SU-DHL-6 (cell line): ENCODE results near the gene CDKAL1.
"Not testable (repeated sequence)": the region's sequence is repeated elsewhere in the genome, so short reads cannot be mapped to it uniquely, and the experiment has no call there.

Source experiments
- H2AFZ ChIP-seq: fragments of 200-600 bp; sonication (generic); 2 replicates; pipeline ENCODE4 v1.6.1; 2014; ENCODE audit warnings: low read depth, mild to moderate bottlenecking, moderate library complexity, mixed read lengths, antibody characterized with exemption, low read length; ENCODE audit not compliant: severe bottlenecking
- H3F3A ChIP-seq: fragments of 200-600 bp; shearing (Covaris generic); 2 replicates; pipeline ENCODE4 v1.6.0; 2016; ENCODE audit warnings: antibody characterized with exemption, mild to moderate bottlenecking; ENCODE audit not compliant: insufficient read depth
- H3K27ac ChIP-seq: fragments of 200-600 bp; sonication (generic); 2 replicates; pipeline ENCODE4 v1.5.1; 2016; ENCODE audit warnings: low read depth, mild to moderate bottlenecking, low read length, moderate library complexity, mixed read lengths
- H3K27me3 ChIP-seq: fragments of 200-600 bp; sonication (generic), shearing (Covaris generic); 2 replicates; pipeline ENCODE4 v1.6.0; 2014; ENCODE audit warnings: mild to moderate bottlenecking, low read length
- H3K36me3 ChIP-seq: fragments of 200-600 bp; sonication (generic); 2 replicates; pipeline ENCODE4 v1.6.1; 2014; ENCODE audit warnings: mild to moderate bottlenecking, low read length, mixed read lengths
- H3K4me2 ChIP-seq: fragments of 300-600, 200-600 bp; shearing (Covaris generic), sonication (generic); 2 replicates; pipeline ENCODE4 v1.6.0; 2014; ENCODE audit warnings: low read length, low read depth, mild to moderate bottlenecking; ENCODE audit not compliant: poor library complexity, severe bottlenecking
- H3K4me3 ChIP-seq: fragments of 200-600 bp; sonication (generic); 2 replicates; pipeline ENCODE4 v1.5.1; 2014; ENCODE audit warnings: antibody characterized with exemption, low read length, mild to moderate bottlenecking, mixed read lengths; ENCODE audit not compliant: insufficient read depth, poor library complexity, severe bottlenecking
- H3K79me2 ChIP-seq: fragments of 200-600 bp; sonication (generic); 2 replicates; pipeline ENCODE4 v1.6.1; 2014; ENCODE audit warnings: mild to moderate bottlenecking, low read length, moderate library complexity; ENCODE audit not compliant: insufficient read depth
- H3K9ac ChIP-seq: fragments of 200-600 bp; sonication (generic); 2 replicates; pipeline ENCODE4 v1.7.0; 2014; ENCODE audit warnings: mild to moderate bottlenecking, low read length
- H3K9me2 ChIP-seq: fragments of 200-600 bp; sonication (generic); replicated peaks from 2 replicates; pipeline ENCODE4 v1.6.1; 2014; ENCODE audit warnings: low read length; ENCODE audit not compliant: insufficient read depth
- H3K9me3 ChIP-seq: fragments of 200-600 bp; sonication (generic); 2 replicates; pipeline ENCODE4 v1.6.1; 2014; ENCODE audit warnings: low read length, mixed read lengths; ENCODE audit not compliant: insufficient read depth
- H4K20me1 ChIP-seq: fragments of 200-600 bp; sonication (generic); 2 replicates; pipeline ENCODE4 v1.6.1; 2014; ENCODE audit warnings: low read depth, mild to moderate bottlenecking, antibody characterized with exemption, low read length, moderate library complexity, mixed read lengths
- EZH2phosphoT487 ChIP-seq: fragments of 200-600 bp; sonication (generic), shearing (Covaris generic); conservative IDR thresholded peaks from 2 replicates; pipeline ENCODE4 v1.6.1; 2018; ENCODE audit warnings: mild to moderate bottlenecking, antibody characterized with exemption, low read length, moderate library complexity, mixed read lengths
- TF ChIP-seq, protein P1 (sequence below): fragments of 200-600 bp; sonication (generic); IDR thresholded peaks from one replicate; pipeline ENCODE4 v1.5.1; 2017; ENCODE audit warnings: antibody characterized with exemption, mild to moderate bottlenecking, low read length, moderate library complexity; ENCODE audit not compliant: insufficient read depth, poor library complexity, severe bottlenecking

The CDKAL1 gene

GRCh38 chr6:20608905-20609304 lies 74.6 kb downstream of the CDKAL1 start:
- no peaks in the 10 kb centered on the region for H3K9me2 ChIP-seq
- no peaks in the 10 kb centered on the region for H3K27me3 ChIP-seq
- no peak overlapping the region for H3K9ac ChIP-seq
- no peak for TF ChIP-seq EZH2phosphoT487
- TF ChIP-seq, protein P1, sequence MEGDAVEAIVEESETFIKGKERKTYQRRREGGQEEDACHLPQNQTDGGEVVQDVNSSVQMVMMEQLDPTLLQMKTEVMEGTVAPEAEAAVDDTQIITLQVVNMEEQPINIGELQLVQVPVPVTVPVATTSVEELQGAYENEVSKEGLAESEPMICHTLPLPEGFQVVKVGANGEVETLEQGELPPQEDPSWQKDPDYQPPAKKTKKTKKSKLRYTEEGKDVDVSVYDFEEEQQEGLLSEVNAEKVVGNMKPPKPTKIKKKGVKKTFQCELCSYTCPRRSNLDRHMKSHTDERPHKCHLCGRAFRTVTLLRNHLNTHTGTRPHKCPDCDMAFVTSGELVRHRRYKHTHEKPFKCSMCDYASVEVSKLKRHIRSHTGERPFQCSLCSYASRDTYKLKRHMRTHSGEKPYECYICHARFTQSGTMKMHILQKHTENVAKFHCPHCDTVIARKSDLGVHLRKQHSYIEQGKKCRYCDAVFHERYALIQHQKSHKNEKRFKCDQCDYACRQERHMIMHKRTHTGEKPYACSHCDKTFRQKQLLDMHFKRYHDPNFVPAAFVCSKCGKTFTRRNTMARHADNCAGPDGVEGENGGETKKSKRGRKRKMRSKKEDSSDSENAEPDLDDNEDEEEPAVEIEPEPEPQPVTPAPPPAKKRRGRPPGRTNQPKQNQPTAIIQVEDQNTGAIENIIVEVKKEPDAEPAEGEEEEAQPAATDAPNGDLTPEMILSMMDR = no peak
- 0 out of 2 replicates have a peak, but pooled peaks cover 4% of the 10 kb centered on the region for H3K79me2 ChIP-seq
- H3K4me2 ChIP-seq = no peak overlapping the region
- no peak overlapping the region for H2AFZ ChIP-seq
- H3K36me3 ChIP-seq = 0 out of 2 replicates have a peak, but pooled peaks cover 2% of the 10 kb centered on the region
- H3K27ac ChIP-seq = no peak overlapping the region
- H3K4me3 ChIP-seq = no peak overlapping the region
- no peaks in the 10 kb centered on the region; the same call in 1 of the 2 replicates for H3K9me3 ChIP-seq
- no peaks in the 10 kb centered on the region for H3F3A ChIP-seq
- H4K20me1 ChIP-seq = peaks cover 3% of the 10 kb centered on the region; the same call in 1 of the 2 replicates

DNA sequence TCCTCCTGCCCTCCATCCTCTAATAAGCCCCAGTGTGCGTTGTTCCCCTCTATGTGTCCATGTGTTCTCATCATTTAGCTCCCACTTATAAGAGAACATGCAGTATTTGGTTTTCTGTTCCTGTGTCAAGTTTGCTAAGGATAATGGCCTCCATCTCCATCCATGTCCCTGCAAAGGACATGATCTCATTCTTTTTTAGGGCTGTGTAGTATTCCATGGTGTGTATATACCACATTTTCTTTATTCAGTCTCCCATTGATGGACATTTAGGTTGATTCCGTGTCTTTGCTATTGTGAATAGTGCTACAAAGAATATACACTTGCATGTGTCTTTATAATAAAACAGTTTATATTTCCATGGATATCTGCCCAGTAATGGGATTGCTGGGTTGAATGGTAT lies 75.7 kb downstream of the CDKAL1 start:
- H3K4me3 ChIP-seq, H3K9me2 ChIP-seq, H3K4me2 ChIP-seq, H3K27ac ChIP-seq, H3K9me3 ChIP-seq, H3K9ac ChIP-seq, H2AFZ ChIP-seq, H3K36me3 ChIP-seq, H4K20me1 ChIP-seq, H3K27me3 ChIP-seq, H3K79me2 ChIP-seq, H3F3A ChIP-seq: not testable (repeated sequence)

DNA sequence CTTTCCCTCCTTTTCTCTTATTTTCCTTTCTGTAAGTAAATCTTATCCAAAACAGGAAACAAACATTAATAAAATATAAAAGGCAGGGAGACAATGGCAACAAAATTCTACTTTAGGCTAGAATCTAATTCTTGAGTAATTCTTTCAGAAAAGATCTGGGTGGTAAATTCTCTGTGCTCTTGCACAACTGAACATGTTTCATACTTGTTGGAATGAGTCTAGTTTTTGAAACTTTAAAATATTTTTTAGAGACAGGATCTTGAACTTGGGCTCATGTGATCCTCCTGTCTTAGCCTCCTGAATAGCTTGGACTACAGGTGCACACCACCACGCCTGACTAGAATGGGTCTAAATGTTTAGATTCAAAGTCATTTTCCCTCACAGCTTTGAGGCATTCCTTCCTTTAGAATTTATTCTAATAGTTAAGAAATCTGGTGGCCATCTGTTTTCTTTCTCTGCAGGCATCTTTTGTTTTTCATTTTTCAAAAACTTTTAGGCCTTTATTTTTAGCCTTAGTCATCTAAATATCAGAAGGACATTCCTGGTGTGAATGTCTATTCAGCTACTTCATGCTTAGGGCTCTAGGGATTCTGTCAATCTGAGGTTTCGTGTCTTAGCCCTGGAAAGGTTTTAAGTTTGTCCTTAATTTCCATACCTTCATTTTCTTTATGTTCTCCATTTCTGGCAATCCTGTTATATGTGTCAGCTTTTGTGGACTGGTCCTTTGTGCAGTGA lies 76.5 kb downstream of the CDKAL1 start:
- no peak for TF ChIP-seq EZH2phosphoT487
- TF ChIP-seq, protein P1 = no peak
- H3K4me3 ChIP-seq = no peak overlapping the region
- H3K79me2 ChIP-seq = 0 out of 2 replicates have a peak, but pooled peaks cover 4% of the 10 kb centered on the region
- H3K27me3 ChIP-seq = no peaks in the 10 kb centered on the region
- no peaks in the 10 kb centered on the region for H3F3A ChIP-seq
- H3K27ac ChIP-seq = no peak overlapping the region
- H3K9me3 ChIP-seq = no peaks in the 10 kb centered on the region; the same call in 1 of the 2 replicates
- no peaks in the 10 kb centered on the region for H3K9me2 ChIP-seq
- H2AFZ ChIP-seq = no peak overlapping the region
- no peak overlapping the region for H3K4me2 ChIP-seq
- H3K9ac ChIP-seq = no peak overlapping the region
- peaks cover 3% of the 10 kb centered on the region; the same call in 1 of the 2 replicates for H4K20me1 ChIP-seq
- peaks cover 7% of the 10 kb centered on the region; the same call in 1 of the 2 replicates for H3K36me3 ChIP-seq

GRCh38 chr6:20617537-20617936 lies 83.3 kb downstream of the CDKAL1 start:
- not testable (repeated sequence) for H3K27ac ChIP-seq, H3K4me3 ChIP-seq, H3K4me2 ChIP-seq, H2AFZ ChIP-seq, H3K9ac ChIP-seq, H3K9me2 ChIP-seq, H3K9me3 ChIP-seq, H4K20me1 ChIP-seq, H3K27me3 ChIP-seq, H3F3A ChIP-seq
- Histone ChIP-seq H3K79me2 (peaks cover 14% of the 10 kb centered on the region; the same call in 1 of the 2 replicates), H3K36me3 (peaks cover 12% of the 10 kb centered on the region; the same call in 1 of the 2 replicates)
